ENCODE results near the gene KCNJ18. TPM values are rescaled to one million over a fixed set of nuclear protein-coding genes. Genes with fewer than 3 reads are reported as not detected.
"Not testable (repeated sequence)": the region's sequence is repeated elsewhere in the genome, so short reads cannot be mapped to it uniquely, and the experiment has no call there.

Gene KCNJ18
- polyA plus RNA-seq, 1 donor (not counting 4 experiments of a cell fraction or from before 2014, with no cell fraction given): not detected

DNA sequence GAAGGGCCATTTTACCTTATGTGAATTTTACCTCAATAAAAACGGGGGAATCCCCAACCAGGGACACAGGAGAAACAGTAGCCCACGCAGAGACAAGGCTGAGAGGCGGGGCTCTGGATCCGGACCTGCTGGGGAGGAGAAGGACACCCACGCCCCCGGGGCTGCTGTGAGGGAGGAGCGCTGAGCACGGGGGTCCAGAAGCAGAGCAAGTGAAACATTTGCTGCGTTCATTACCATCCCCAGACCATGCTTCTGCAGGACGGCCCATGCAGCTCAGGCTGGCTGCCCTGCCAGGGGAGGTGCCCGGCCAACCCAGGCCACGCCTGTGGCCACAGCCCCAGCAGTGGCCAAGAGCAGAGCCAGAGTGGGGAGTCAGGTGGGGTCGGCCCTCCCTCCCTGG lies 50.0 kb downstream of the KCNJ18 start:
- no peak overlapping the region for H3K4me2 ChIP-seq (ENCODE audit: control insufficient read depth, extremely low read depth, insufficient read depth, low read depth, low read length)
- H3K27ac ChIP-seq (ENCODE audit: control insufficient read depth, insufficient read depth, low read length): no peak overlapping the region
- H3K4me3 ChIP-seq (ENCODE audit: control insufficient read depth in 2 of 3, extremely low read depth in 1 of 3, insufficient read depth in 2 of 3, low read depth in 1 of 3, low read length in 3 of 3): no peak overlapping the region
- no peaks in the 10 kb centered on the region for H3K36me3 ChIP-seq (ENCODE audit: control insufficient read depth in 2 of 2, extremely low read depth in 1 of 2, insufficient read depth in 2 of 2, low read length in 2 of 2)
- no peaks in the 10 kb centered on the region for H3K9me1 ChIP-seq (ENCODE audit: control insufficient read depth, extremely low read depth, insufficient read depth, low read length)
- TF ChIP-seq, protein P1, sequence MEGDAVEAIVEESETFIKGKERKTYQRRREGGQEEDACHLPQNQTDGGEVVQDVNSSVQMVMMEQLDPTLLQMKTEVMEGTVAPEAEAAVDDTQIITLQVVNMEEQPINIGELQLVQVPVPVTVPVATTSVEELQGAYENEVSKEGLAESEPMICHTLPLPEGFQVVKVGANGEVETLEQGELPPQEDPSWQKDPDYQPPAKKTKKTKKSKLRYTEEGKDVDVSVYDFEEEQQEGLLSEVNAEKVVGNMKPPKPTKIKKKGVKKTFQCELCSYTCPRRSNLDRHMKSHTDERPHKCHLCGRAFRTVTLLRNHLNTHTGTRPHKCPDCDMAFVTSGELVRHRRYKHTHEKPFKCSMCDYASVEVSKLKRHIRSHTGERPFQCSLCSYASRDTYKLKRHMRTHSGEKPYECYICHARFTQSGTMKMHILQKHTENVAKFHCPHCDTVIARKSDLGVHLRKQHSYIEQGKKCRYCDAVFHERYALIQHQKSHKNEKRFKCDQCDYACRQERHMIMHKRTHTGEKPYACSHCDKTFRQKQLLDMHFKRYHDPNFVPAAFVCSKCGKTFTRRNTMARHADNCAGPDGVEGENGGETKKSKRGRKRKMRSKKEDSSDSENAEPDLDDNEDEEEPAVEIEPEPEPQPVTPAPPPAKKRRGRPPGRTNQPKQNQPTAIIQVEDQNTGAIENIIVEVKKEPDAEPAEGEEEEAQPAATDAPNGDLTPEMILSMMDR (optimal IDR thresholded peaks at IDR 0.05 in 1 of 3, IDR thresholded peaks at IDR 0.05 in 1 of 3, conservative IDR thresholded peaks at IDR 0.05 in 1 of 3; ENCODE audit: extremely low read depth in 1 of 3, insufficient read depth in 2 of 3, low read length in 3 of 3): no peak
- TF ChIP-seq EZH2 (IDR thresholded peaks at IDR 0.05; ENCODE audit: low read length): no peak
- no peaks in the 10 kb centered on the region for H3K27me3 ChIP-seq (ENCODE audit: control insufficient read depth, extremely low read depth, insufficient read depth, low read length)
- FAIRE-seq (no peak), DNase-seq (ENCODE audit: low read depth, low spot score) (no peak)
- H3K9ac ChIP-seq (ENCODE audit: control insufficient read depth, extremely low read depth, insufficient read depth, low read length): no peak overlapping the region
- H3K79me2 ChIP-seq (ENCODE audit: control insufficient read depth, insufficient read depth, low read length): no peaks in the 10 kb centered on the region
- dilution Hi-C loops (cut with MboI; ENCODE audit: extremely low pct_ligation_motif_present, low sequenced_read_pairs): no loop called here
- H3K9me3 ChIP-seq (ENCODE audit: control insufficient read depth, low read depth, low read length): no peaks in the 10 kb centered on the region
- no peaks in the 10 kb centered on the region for H4K20me1 ChIP-seq (ENCODE audit: control insufficient read depth, extremely low read depth, insufficient read depth, low read length)
- no peak overlapping the region for H2AFZ ChIP-seq (ENCODE audit: control insufficient read depth, low read length)
- H3K4me1 ChIP-seq (ENCODE audit: control insufficient read depth, extremely low read depth, insufficient read depth, low read length): no peaks in the 10 kb centered on the region

DNA sequence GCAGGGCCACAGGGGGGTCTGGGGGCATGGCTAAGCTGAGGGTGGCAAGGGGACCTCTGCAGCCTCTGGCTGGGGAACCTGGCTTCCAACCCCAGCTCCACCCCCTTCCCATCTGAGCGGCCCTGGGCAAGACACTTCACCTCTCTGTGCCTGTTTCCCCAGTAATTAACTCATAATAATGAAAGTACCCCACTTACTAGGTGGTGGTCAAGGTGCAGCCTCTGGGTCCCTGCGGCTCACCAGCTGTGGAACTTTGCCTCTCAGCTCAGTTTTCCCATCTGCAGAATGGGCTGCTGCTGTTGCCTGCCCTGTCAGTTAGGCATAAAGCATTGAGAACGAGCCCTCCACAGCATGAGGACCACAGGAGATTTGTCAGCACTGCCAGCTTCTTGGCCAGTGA lies 51.8 kb downstream of the KCNJ18 start:
- FAIRE-seq; H3K36me3 ChIP-seq (ENCODE audit: control insufficient read depth in 2 of 2, extremely low read depth in 1 of 2, insufficient read depth in 2 of 2, low read length in 2 of 2); H3K9me1 ChIP-seq (ENCODE audit: control insufficient read depth, extremely low read depth, insufficient read depth, low read length); H4K20me1 ChIP-seq (ENCODE audit: control insufficient read depth, extremely low read depth, insufficient read depth, low read length); H3K9ac ChIP-seq (ENCODE audit: control insufficient read depth, extremely low read depth, insufficient read depth, low read length); H3K27ac ChIP-seq (ENCODE audit: control insufficient read depth, insufficient read depth, low read length); H3K9me3 ChIP-seq (ENCODE audit: control insufficient read depth, low read depth, low read length); dilution Hi-C loops (cut with MboI; ENCODE audit: extremely low pct_ligation_motif_present, low sequenced_read_pairs); DNase-seq (ENCODE audit: low read depth, low spot score); H3K27me3 ChIP-seq (ENCODE audit: control insufficient read depth, extremely low read depth, insufficient read depth, low read length); H3K4me2 ChIP-seq (ENCODE audit: control insufficient read depth, extremely low read depth, insufficient read depth, low read depth, low read length); H3K4me1 ChIP-seq (ENCODE audit: control insufficient read depth, extremely low read depth, insufficient read depth, low read length); H3K79me2 ChIP-seq (ENCODE audit: control insufficient read depth, insufficient read depth, low read length); H3K4me3 ChIP-seq (ENCODE audit: control insufficient read depth in 2 of 3, extremely low read depth in 1 of 3, insufficient read depth in 2 of 3, low read depth in 1 of 3, low read length in 3 of 3); H2AFZ ChIP-seq (ENCODE audit: control insufficient read depth, low read length): not testable (repeated sequence)

DNA sequence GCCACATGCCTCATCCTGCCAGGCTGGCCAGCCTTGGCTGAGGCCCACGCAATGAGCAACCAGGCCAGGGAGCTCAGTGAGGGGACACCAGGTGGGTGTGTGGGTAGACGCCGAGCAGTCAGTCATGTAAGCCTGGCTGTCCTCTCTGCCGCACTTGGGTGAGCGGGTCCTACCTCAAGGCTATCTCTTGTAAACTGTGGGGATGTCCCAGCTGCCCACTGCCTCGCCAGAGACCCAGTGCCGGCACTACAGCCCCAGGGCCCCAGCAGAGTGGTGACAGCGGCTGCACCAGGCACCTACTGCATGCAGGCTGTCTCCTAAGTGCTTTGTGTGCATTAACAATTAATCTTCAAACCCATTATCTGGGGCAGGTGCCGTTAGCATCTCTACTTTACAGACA lies 52.3 kb downstream of the KCNJ18 start:
- H3K4me1 ChIP-seq (ENCODE audit: control insufficient read depth, extremely low read depth, insufficient read depth, low read length); H3K9me3 ChIP-seq (ENCODE audit: control insufficient read depth, low read depth, low read length); H3K36me3 ChIP-seq (ENCODE audit: control insufficient read depth in 2 of 2, extremely low read depth in 1 of 2, insufficient read depth in 2 of 2, low read length in 2 of 2); H3K27ac ChIP-seq (ENCODE audit: control insufficient read depth, insufficient read depth, low read length); H3K27me3 ChIP-seq (ENCODE audit: control insufficient read depth, extremely low read depth, insufficient read depth, low read length); H3K9me1 ChIP-seq (ENCODE audit: control insufficient read depth, extremely low read depth, insufficient read depth, low read length); H3K79me2 ChIP-seq (ENCODE audit: control insufficient read depth, insufficient read depth, low read length); dilution Hi-C loops (cut with MboI; ENCODE audit: extremely low pct_ligation_motif_present, low sequenced_read_pairs); H2AFZ ChIP-seq (ENCODE audit: control insufficient read depth, low read length); FAIRE-seq; H3K4me2 ChIP-seq (ENCODE audit: control insufficient read depth, extremely low read depth, insufficient read depth, low read depth, low read length); DNase-seq (ENCODE audit: low read depth, low spot score); H3K4me3 ChIP-seq (ENCODE audit: control insufficient read depth in 2 of 3, extremely low read depth in 1 of 3, insufficient read depth in 2 of 3, low read depth in 1 of 3, low read length in 3 of 3); H3K9ac ChIP-seq (ENCODE audit: control insufficient read depth, extremely low read depth, insufficient read depth, low read length); H4K20me1 ChIP-seq (ENCODE audit: control insufficient read depth, extremely low read depth, insufficient read depth, low read length): not testable (repeated sequence)

- H3K9me1 ChIP-seq (ENCODE audit: control insufficient read depth, extremely low read depth, insufficient read depth, low read length); H4K20me1 ChIP-seq (ENCODE audit: control insufficient read depth, extremely low read depth, insufficient read depth, low read length); H3K4me1 ChIP-seq (ENCODE audit: control insufficient read depth, extremely low read depth, insufficient read depth, low read length); DNase-seq (ENCODE audit: low read depth, low spot score); H3K9ac ChIP-seq (ENCODE audit: control insufficient read depth, extremely low read depth, insufficient read depth, low read length); H3K27ac ChIP-seq (ENCODE audit: control insufficient read depth, insufficient read depth, low read length); H3K9me3 ChIP-seq (ENCODE audit: control insufficient read depth, low read depth, low read length); H3K4me2 ChIP-seq (ENCODE audit: control insufficient read depth, extremely low read depth, insufficient read depth, low read depth, low read length); dilution Hi-C loops (cut with MboI; ENCODE audit: extremely low pct_ligation_motif_present, low sequenced_read_pairs); H3K79me2 ChIP-seq (ENCODE audit: control insufficient read depth, insufficient read depth, low read length); H2AFZ ChIP-seq (ENCODE audit: control insufficient read depth, low read length); H3K4me3 ChIP-seq (ENCODE audit: control insufficient read depth in 2 of 3, extremely low read depth in 1 of 3, insufficient read depth in 2 of 3, low read depth in 1 of 3, low read length in 3 of 3); H3K27me3 ChIP-seq (ENCODE audit: control insufficient read depth, extremely low read depth, insufficient read depth, low read length); FAIRE-seq; H3K36me3 ChIP-seq (ENCODE audit: control insufficient read depth in 2 of 2, extremely low read depth in 1 of 2, insufficient read depth in 2 of 2, low read length in 2 of 2): not testable (repeated sequence)
These were observed 53.2 kb downstream of the KCNJ18 start for GRCh38 chr17:21745385-21746054.

All from keratinocyte (primary cell).